HEK293 (cell line): Measurements from ENCODE around the gene NUP85.
A peak's percentile ranks its signal among the peaks of the same experiment; 100 is the strongest.

Source experiments
- MZF1 ChIP-seq: fragments of 450-650 bp; formaldehyde crosslinking; IDR thresholded peaks from 2 replicates; pipeline ENCODE4 v1.5.1; 2017; ENCODE audit warnings: missing biosample characterization, missing genetic modification characterization, borderline replicate concordance
- RBAK ChIP-seq: fragments of 450-650 bp; formaldehyde crosslinking; IDR thresholded peaks from 2 replicates; pipeline ENCODE4 v1.5.1; 2016; ENCODE audit warnings: missing biosample characterization, missing genetic modification characterization
- SCRT1 ChIP-seq: fragments of 450-650 bp; formaldehyde crosslinking; IDR thresholded peaks from 2 replicates; pipeline ENCODE4 v1.5.1; 2016; ENCODE audit warnings: missing biosample characterization, missing genetic modification characterization, borderline replicate concordance
- SP2 ChIP-seq: fragments of 450-650 bp; formaldehyde crosslinking; IDR thresholded peaks from 2 replicates; pipeline ENCODE4 v1.5.1; 2016; ENCODE audit warnings: missing biosample characterization, missing genetic modification characterization
- YY2 ChIP-seq: fragments of 450-650 bp; formaldehyde crosslinking; IDR thresholded peaks from 2 replicates; pipeline ENCODE4 v1.5.1; 2016; ENCODE audit warnings: missing biosample characterization, missing genetic modification characterization
- ZBTB20 ChIP-seq: fragments of 450-650 bp; formaldehyde crosslinking; IDR thresholded peaks from 2 replicates; pipeline ENCODE4 v1.5.1; 2016; ENCODE audit warnings: missing biosample characterization, missing genetic modification characterization
- ZBTB48 ChIP-seq: fragments of 450-650 bp; formaldehyde crosslinking; IDR thresholded peaks from 2 replicates; pipeline ENCODE4 v1.5.1; 2016; ENCODE audit warnings: missing biosample characterization, missing genetic modification characterization
- ZNF211 ChIP-seq: fragments of 450-650 bp; formaldehyde crosslinking; IDR thresholded peaks from 2 replicates; pipeline ENCODE4 v1.5.1; 2016; ENCODE audit warnings: low read depth, missing biosample characterization, missing genetic modification characterization
- ZNF24 ChIP-seq: fragments of 450-650 bp; formaldehyde crosslinking; IDR thresholded peaks from 2 replicates; pipeline ENCODE4 v1.5.1; 2016; ENCODE audit warnings: missing biosample characterization, missing genetic modification characterization
- ZNF423 ChIP-seq: fragments of 450-650 bp; formaldehyde crosslinking; IDR thresholded peaks from 2 replicates; pipeline ENCODE4 v1.5.1; 2016; ENCODE audit warnings: missing biosample characterization, missing genetic modification characterization
- ZNF501 ChIP-seq: fragments of 450-650 bp; formaldehyde crosslinking; IDR thresholded peaks from 2 replicates; pipeline ENCODE4 v1.5.1; 2016; ENCODE audit warnings: missing biosample characterization, missing genetic modification characterization
- ZNF664 ChIP-seq: fragments of 450-650 bp; formaldehyde crosslinking; IDR thresholded peaks from 2 replicates; pipeline ENCODE4 v1.5.1; 2016; ENCODE audit warnings: missing biosample characterization, missing genetic modification characterization
- ZNF701 ChIP-seq: fragments of 450-650 bp; formaldehyde crosslinking; IDR thresholded peaks from 2 replicates; pipeline ENCODE4 v1.5.1; 2016; ENCODE audit warnings: missing biosample characterization, missing genetic modification characterization
- ZNF830 ChIP-seq: fragments of 450-650 bp; IDR thresholded peaks from 2 replicates; pipeline ENCODE4 v1.5.0; 2018; ENCODE audit warnings: missing biosample characterization, missing genetic modification characterization, low read depth, mild to moderate bottlenecking, moderate library complexity
- ZSCAN16 ChIP-seq: fragments of 450-650 bp; formaldehyde crosslinking; IDR thresholded peaks from 2 replicates; pipeline ENCODE4 v1.5.1; 2016; ENCODE audit warnings: missing biosample characterization, missing genetic modification characterization
- TF ChIP-seq, protein P1 (sequence below): fragments of 450-650 bp; formaldehyde crosslinking; IDR thresholded peaks from 2 replicates; pipeline ENCODE4 v1.5.1; 2016; ENCODE audit warnings: missing biosample characterization, missing genetic modification characterization
- TF ChIP-seq, protein P2 (sequence below): fragments of 450-650 bp; formaldehyde crosslinking; IDR thresholded peaks from 2 replicates; pipeline ENCODE4 v1.5.1; 2017; ENCODE audit warnings: missing biosample characterization, missing genetic modification characterization
- TF ChIP-seq, protein P3 (sequence below): fragments of 450-650 bp; formaldehyde crosslinking; IDR thresholded peaks from 2 replicates; pipeline ENCODE4 v1.5.1; 2016; ENCODE audit warnings: missing biosample characterization, missing genetic modification characterization, borderline replicate concordance
- TF ChIP-seq, protein P4 (sequence below): fragments of 450-650 bp; formaldehyde crosslinking; IDR thresholded peaks from 2 replicates; pipeline ENCODE4 v1.5.1; 2017; ENCODE audit warnings: missing biosample characterization, missing genetic modification characterization
- TF ChIP-seq, protein P5 (sequence below): fragments of 450-650 bp; formaldehyde crosslinking; conservative IDR thresholded peaks from 2 replicates; pipeline ENCODE4 v1.5.1; 2016; ENCODE audit warnings: low read depth, missing biosample characterization, missing genetic modification characterization
- TF ChIP-seq, protein P6 (sequence below): fragments of 450-650 bp; formaldehyde crosslinking; IDR thresholded peaks from 2 replicates; pipeline ENCODE4 v1.5.1; 2016; ENCODE audit warnings: missing biosample characterization, missing genetic modification characterization

NUP85 gene

DNA sequence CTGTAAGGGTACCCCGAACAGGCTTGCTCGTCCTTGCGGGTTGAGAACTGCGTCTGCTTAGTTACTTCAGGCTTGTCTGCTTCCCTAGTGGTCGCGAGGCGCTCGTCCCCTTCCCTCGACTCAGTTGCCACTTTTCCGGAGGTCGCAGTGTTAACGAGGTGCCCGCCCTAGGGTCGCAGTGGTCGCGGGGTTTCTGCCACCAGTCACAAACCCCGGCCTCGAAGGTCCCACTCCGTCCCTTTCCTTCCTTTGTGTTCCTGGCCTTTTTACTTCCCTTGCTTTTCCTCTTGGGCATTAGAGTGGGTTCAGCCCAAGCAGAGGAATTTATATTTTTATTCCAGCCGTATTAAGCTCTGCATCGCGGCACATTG lies 299 bp downstream of the NUP85 start (continued):
- TF ChIP-seq, protein P1, sequence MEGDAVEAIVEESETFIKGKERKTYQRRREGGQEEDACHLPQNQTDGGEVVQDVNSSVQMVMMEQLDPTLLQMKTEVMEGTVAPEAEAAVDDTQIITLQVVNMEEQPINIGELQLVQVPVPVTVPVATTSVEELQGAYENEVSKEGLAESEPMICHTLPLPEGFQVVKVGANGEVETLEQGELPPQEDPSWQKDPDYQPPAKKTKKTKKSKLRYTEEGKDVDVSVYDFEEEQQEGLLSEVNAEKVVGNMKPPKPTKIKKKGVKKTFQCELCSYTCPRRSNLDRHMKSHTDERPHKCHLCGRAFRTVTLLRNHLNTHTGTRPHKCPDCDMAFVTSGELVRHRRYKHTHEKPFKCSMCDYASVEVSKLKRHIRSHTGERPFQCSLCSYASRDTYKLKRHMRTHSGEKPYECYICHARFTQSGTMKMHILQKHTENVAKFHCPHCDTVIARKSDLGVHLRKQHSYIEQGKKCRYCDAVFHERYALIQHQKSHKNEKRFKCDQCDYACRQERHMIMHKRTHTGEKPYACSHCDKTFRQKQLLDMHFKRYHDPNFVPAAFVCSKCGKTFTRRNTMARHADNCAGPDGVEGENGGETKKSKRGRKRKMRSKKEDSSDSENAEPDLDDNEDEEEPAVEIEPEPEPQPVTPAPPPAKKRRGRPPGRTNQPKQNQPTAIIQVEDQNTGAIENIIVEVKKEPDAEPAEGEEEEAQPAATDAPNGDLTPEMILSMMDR (tag by site-specific recombination): 0 out of 2 replicates have a peak, but pooled peaks have one; percentile 6
- TF ChIP-seq, protein P2, sequence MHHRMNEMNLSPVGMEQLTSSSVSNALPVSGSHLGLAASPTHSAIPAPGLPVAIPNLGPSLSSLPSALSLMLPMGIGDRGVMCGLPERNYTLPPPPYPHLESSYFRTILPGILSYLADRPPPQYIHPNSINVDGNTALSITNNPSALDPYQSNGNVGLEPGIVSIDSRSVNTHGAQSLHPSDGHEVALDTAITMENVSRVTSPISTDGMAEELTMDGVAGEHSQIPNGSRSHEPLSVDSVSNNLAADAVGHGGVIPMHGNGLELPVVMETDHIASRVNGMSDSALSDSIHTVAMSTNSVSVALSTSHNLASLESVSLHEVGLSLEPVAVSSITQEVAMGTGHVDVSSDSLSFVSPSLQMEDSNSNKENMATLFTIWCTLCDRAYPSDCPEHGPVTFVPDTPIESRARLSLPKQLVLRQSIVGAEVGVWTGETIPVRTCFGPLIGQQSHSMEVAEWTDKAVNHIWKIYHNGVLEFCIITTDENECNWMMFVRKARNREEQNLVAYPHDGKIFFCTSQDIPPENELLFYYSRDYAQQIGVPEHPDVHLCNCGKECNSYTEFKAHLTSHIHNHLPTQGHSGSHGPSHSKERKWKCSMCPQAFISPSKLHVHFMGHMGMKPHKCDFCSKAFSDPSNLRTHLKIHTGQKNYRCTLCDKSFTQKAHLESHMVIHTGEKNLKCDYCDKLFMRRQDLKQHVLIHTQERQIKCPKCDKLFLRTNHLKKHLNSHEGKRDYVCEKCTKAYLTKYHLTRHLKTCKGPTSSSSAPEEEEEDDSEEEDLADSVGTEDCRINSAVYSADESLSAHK (tag by site-specific recombination): no peak
- no peak for TF ChIP-seq ZNF701
- TF ChIP-seq ZNF423: 0 out of 2 replicates have a peak, but pooled peaks have one; percentile 40
- TF ChIP-seq, protein P3, sequence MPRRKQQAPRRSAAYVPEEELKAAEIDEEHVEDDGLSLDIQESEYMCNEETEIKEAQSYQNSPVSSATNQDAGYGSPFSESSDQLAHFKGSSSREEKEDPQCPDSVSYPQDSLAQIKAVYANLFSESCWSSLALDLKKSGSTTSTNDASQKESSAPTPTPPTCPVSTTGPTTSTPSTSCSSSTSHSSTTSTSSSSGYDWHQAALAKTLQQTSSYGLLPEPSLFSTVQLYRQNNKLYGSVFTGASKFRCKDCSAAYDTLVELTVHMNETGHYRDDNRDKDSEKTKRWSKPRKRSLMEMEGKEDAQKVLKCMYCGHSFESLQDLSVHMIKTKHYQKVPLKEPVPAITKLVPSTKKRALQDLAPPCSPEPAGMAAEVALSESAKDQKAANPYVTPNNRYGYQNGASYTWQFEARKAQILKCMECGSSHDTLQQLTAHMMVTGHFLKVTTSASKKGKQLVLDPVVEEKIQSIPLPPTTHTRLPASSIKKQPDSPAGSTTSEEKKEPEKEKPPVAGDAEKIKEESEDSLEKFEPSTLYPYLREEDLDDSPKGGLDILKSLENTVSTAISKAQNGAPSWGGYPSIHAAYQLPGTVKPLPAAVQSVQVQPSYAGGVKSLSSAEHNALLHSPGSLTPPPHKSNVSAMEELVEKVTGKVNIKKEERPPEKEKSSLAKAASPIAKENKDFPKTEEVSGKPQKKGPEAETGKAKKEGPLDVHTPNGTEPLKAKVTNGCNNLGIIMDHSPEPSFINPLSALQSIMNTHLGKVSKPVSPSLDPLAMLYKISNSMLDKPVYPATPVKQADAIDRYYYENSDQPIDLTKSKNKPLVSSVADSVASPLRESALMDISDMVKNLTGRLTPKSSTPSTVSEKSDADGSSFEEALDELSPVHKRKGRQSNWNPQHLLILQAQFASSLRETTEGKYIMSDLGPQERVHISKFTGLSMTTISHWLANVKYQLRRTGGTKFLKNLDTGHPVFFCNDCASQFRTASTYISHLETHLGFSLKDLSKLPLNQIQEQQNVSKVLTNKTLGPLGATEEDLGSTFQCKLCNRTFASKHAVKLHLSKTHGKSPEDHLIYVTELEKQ: no peak
- TF ChIP-seq, protein P4, sequence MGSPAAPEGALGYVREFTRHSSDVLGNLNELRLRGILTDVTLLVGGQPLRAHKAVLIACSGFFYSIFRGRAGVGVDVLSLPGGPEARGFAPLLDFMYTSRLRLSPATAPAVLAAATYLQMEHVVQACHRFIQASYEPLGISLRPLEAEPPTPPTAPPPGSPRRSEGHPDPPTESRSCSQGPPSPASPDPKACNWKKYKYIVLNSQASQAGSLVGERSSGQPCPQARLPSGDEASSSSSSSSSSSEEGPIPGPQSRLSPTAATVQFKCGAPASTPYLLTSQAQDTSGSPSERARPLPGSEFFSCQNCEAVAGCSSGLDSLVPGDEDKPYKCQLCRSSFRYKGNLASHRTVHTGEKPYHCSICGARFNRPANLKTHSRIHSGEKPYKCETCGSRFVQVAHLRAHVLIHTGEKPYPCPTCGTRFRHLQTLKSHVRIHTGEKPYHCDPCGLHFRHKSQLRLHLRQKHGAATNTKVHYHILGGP (tag by site-specific recombination): no peak
- no peak for TF ChIP-seq SP2 (tag by site-specific recombination)
- no peak for TF ChIP-seq ZNF664 (tag by site-specific recombination)
- TF ChIP-seq, protein P5, sequence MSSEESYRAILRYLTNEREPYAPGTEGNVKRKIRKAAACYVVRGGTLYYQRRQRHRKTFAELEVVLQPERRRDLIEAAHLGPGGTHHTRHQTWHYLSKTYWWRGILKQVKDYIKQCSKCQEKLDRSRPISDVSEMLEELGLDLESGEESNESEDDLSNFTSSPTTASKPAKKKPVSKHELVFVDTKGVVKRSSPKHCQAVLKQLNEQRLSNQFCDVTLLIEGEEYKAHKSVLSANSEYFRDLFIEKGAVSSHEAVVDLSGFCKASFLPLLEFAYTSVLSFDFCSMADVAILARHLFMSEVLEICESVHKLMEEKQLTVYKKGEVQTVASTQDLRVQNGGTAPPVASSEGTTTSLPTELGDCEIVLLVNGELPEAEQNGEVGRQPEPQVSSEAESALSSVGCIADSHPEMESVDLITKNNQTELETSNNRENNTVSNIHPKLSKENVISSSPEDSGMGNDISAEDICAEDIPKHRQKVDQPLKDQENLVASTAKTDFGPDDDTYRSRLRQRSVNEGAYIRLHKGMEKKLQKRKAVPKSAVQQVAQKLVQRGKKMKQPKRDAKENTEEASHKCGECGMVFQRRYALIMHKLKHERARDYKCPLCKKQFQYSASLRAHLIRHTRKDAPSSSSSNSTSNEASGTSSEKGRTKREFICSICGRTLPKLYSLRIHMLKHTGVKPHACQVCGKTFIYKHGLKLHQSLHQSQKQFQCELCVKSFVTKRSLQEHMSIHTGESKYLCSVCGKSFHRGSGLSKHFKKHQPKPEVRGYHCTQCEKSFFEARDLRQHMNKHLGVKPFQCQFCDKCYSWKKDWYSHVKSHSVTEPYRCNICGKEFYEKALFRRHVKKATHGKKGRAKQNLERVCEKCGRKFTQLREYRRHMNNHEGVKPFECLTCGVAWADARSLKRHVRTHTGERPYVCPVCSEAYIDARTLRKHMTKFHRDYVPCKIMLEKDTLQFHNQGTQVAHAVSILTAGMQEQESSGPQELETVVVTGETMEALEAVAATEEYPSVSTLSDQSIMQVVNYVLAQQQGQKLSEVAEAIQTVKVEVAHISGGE (tag by site-specific recombination): 0 out of 2 replicates have a peak, but pooled peaks have one; percentile 14
- TF ChIP-seq ZNF211 (tag by site-specific recombination): no peak
- TF ChIP-seq SCRT1: no peak
- TF ChIP-seq MZF1 (tag by site-specific recombination): no peak
- TF ChIP-seq YY2 (tag by site-specific recombination): 0 out of 2 replicates have a peak, but pooled peaks have one; percentile 19
- no peak; the same call in 1 of the 2 replicates for TF ChIP-seq ZBTB48 (tag by site-specific recombination)
- no peak for TF ChIP-seq ZNF830
- TF ChIP-seq, protein P6, sequence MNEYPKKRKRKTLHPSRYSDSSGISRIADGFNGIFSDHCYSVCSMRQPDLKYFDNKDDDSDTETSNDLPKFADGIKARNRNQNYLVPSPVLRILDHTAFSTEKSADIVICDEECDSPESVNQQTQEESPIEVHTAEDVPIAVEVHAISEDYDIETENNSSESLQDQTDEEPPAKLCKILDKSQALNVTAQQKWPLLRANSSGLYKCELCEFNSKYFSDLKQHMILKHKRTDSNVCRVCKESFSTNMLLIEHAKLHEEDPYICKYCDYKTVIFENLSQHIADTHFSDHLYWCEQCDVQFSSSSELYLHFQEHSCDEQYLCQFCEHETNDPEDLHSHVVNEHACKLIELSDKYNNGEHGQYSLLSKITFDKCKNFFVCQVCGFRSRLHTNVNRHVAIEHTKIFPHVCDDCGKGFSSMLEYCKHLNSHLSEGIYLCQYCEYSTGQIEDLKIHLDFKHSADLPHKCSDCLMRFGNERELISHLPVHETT (tag by site-specific recombination): 0 out of 2 replicates have a peak, but pooled peaks have one; percentile 20
- no peak for TF ChIP-seq ZSCAN16
- no peak for TF ChIP-seq ZNF24 (tag by site-specific recombination)
- TF ChIP-seq RBAK (tag by site-specific recombination): no peak
- peak; percentile 0; the same call in 1 of the 2 replicates for TF ChIP-seq ZNF501
- TF ChIP-seq ZBTB20 (tag by site-specific recombination): peak; percentile 69
